ENCODE data around the gene SRP54.
"Not testable (repeated sequence)": the region's sequence is repeated elsewhere in the genome, so short reads cannot be mapped to it uniquely, and the experiment has no call there.

Gene SRP54

DNA sequence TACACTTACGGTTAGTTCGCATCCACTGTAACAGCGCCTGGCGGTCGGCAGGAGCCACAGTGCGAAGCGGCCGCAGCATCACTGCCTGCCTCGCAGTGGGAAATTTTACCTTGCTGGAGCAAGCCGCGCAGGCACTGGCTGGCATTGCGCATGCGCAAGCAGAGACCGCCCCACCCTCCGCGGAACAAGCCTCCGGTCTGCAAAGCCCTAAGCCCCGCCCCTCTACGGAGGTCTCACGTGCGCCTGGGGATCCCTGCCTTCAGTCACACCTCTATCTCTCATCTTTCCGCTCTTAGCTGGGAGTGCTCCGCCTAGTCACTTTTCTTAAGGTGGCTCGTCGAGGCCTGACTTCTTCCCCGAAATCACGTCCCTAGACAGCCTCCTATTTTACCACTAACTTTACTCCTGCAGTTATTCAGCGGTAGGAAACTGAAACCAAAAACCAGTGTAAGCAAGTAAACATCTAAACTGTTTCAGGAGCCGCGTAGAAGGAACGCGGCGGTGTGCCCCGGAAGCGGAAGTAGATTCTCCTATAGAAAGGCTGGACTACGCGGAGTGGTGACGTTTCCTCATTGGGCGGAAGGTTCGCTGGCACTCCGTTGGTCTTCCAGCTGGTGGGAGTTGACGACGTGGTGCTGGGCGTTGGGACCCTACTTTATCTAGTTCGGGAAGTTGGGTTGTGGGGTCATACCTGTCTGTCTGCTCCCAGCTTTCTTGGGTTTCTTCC lies at the start of gene SRP54:
Gene SRP54, plus strand, starts transcription at position 572 of the 727 bp plus-strand sequence. CDS start 13,718 bp downstream, outside the sequence.
- peak; percentile 98 for DNase-seq (ENCODE audit: low read depth)

DNA sequence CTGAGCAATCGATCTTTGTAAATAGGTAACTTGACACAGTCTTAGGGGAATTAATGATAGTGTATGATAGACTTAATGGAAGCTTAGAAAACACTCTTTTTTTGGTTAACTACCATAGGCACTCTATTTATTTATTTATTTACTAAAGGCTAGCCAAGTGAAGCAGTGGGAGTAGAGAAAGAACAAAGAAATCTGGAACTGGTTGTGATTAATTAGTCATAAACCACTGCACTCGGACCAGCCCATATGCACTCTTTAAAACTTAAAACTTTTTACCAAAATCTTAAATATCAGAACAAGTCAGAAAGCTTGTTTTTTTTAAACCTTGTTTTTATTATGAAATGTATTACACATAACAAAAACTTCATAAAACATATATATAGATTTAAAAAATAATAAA lies 49.5 kb upstream of the SRP54 start:
- DNase-seq (ENCODE audit: low read depth), result no peak

DNA sequence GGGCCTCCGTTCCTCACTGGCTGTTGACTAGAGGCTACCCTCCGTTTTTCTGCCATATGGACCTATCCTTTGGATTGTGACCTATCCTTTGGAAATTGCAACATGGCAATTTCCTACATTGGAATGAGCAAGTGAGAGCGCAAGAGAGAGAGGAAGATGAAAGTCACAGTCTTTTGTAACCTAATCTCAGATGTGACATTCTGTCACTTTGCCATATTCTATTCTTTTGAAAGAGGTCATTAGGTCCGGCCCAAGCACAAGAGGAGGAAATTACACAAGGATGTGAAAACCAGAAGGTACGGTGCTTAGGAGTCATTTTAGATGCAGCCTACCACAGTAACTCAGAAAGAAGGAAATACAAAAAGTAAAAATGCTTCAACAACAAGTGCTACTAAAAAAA lies 47.3 kb upstream of the SRP54 start:
- no peak for DNase-seq (ENCODE audit: low read depth)

DNA sequence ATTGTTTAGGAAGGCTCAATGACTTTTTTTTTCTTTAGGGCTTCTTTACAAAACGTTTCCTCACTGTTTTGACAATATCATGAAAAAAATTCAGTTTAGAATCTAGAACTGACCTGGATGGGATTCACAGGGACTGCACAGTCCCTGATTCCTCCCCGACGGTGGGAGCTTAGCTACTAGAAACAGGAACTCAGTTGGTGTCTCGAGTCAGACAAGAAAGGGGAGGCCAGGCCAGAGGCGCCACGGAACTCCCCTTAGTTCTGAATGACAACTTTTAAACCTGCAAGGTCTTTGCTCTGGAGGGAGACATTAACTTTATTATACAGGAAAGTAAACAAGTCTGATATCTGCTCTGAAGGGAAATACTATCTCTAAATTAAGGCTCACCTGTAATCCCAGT lies 45.4 kb upstream of the SRP54 start:
- no peak for DNase-seq (ENCODE audit: low read depth)

DNA sequence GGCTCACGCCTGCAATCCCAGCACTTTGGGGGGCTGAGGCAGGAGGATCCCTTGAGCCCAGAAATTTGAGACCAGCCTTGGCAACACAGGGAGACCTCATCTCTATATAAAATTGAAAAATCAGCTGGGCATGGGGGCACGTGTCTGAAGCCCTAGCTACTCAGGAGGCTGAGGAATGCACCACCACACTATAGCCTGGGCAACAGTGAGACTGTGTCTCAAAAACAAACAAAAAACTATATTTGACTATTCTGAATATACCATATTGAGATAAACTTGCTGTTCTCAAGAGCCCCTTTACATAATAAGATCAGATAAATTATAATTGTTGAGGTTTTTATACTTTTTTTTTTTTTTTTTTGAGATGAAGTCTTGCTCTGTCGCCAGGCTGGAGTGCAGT lies 44.9 kb upstream of the SRP54 start:
- DNase-seq (ENCODE audit: low read depth), result no peak

DNA sequence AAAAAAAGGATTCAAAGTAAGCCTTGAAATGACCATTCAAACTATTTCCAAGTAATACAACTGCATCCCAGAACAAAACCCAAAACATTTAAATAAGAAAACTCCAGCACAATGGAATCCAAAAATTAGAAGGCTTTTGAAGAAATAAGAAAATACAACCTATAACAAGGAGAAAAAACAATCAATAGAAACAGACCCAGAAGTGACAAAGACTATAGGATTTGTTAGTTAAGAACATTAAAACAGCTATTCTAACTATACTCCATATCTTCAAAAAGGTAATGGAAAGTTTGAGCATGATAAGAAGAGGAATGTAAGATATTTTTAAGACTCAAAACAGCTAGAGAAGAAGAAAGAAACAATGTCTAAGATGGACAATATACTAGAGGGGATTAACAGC lies 39.3 kb upstream of the SRP54 start:
- DNase-seq (ENCODE audit: low read depth), result no peak

DNA sequence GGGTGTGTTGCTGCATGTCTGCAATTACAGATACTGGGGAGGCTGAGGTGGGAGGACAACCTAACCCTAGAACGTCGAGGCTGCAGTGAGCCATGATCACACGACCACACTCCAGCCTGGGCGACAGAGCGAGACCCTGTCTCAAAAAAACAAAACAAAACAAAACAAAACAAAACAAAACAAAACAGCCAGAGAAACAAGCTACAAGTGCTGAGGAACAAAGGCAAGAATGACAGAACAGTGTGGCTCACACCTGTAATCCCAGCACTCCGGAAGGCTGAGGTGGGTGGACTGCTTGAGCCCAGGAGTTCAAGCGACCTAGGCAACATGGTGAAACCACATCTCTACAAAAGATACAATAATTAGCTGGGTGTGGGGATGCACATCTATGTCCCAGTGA lies 38.0 kb upstream of the SRP54 start:
- no peak for DNase-seq (ENCODE audit: low read depth)

DNA sequence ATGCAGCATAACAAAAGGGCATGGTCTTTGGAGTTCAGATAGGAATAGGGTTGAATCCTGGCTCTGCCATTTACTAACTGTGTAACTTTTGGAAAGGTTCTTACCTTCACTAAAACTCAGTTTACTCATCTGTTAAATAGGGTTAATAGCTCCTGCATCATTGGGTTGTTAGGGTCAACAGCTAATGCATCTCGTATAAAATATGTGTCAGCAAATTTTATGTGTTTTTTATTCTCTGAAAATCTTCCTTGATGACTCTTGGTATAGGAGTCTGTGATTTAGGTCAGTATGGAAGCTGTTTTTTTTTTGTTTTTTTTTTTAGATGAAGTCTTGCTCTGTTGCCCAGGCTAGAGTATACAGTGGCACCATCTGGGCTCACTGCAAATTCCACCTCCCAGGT lies 36.1 kb upstream of the SRP54 start:
- DNase-seq (ENCODE audit: low read depth), result no peak

DNA sequence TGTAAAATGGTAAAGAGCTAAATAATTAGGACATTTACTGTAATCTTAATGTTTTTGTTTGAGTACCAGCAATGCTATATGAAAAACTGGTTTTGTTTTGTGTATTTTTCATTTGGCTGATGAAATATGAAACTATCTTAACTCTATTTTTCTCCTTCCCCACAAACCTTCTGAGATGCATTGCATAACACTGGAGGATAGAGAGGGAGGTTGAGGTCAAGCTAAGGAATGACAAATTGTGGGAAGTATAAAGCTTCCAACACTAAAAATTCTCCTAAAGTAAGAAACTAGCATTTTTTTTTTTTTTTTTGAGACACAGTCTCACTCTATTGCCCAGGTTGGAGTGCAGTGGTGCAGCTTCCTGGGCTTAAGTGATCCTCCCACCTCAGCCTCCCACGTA lies 31.5 kb upstream of the SRP54 start:
- DNase-seq (ENCODE audit: low read depth), result peak; percentile 51

DNA sequence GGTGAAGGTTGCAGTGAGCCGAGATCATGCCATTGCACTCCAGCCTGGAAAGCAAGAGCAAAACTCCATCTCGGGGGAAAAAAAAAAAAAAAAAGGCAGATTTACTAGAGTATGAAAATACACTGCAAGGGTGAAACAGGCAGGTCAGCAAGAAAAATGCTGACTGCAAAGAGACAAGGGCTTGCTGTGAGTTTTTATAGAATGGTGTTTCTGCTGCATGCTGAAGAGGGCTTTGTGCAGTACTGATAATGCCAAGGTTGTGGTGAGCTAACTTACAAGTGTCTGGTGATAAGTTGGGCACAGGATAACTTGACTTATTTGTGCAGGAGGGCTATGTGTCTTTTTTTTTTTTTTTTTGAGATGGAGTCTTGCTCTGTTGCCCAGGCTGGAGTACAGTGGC lies 25.9 kb upstream of the SRP54 start:
- DNase-seq (ENCODE audit: low read depth), result no peak

DNA sequence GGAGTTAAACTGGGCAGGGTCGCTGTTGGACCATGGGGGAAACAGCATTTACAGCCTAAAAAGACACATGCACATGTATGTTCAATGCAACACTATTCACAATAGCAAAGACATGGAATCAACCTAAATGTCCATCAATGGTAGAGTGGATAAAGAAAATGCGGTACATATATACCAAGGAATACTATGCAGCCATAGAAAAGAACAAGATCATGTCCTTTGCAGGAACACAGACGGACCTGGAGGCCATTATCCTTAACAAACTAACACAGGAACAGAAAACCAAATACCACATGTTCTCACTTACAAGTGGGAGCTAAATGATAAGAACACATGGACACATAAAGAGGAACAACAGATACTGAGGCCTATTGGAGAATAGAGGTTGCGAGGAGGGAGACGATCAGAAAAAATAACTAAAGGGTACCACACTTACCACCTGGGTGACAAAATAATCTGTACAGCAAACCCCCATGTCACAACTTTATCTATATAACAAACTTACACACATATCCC lies 25.0 kb upstream of the SRP54 start:
- DNase-seq (ENCODE audit: low read depth), result no peak

DNA sequence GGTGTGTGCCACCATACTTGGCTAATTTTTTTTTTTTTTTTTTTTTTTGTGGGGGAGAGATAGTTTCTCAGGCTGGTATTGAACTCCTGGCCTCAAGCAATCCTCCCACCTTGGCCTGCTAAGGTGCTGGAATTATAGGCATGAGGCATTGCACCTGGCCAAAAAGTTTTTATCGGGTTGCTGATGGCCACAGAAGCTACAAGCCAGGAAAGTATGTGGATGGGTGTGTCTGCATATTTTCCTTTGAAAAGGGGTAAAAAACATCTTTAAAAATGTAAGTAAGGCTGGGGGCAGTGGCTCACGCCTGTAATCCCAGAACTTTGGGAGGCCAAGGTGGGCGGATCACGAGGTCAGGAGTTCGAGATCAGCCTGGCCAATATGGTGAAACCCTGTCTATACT lies 20.7 kb upstream of the SRP54 start:
- DNase-seq (ENCODE audit: low read depth), result not testable (repeated sequence)

DNA sequence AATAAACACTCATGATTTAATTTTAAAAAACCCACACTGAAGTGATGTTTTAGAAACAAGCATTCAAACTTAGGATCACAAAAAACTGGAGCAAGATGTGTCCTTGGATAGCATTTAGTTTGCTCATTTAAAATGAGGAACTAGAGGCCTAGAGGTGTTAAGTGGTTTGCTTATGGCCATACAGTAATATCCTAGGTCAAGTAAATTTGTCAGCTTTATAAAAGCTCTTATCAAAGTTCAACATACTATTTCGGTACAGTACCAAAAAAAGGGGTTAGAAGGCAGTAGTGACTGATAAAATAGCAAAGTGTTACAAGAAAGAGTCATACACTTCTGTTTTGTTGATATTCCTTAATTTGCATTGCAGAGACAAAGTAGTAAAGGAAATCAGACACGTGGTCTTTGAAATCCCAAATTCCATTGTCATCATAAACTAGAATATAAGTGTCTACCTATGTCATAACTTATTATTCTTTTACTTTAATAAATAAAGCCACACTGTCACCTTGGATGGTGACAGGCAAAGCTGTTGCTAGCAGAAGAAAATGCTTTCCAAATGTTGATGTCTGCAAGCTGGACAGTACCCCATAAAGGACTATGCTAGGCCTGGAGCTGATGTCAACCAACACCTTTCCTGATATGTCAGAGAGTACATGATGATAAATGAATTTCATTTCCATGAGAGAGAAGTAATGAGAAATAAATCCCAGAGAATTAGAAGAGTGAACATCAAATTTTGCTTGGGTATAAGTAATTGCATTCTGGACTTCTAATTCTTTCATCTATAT lies 17.6 kb upstream of the SRP54 start:
- DNase-seq (ENCODE audit: low read depth), result no peak

DNA sequence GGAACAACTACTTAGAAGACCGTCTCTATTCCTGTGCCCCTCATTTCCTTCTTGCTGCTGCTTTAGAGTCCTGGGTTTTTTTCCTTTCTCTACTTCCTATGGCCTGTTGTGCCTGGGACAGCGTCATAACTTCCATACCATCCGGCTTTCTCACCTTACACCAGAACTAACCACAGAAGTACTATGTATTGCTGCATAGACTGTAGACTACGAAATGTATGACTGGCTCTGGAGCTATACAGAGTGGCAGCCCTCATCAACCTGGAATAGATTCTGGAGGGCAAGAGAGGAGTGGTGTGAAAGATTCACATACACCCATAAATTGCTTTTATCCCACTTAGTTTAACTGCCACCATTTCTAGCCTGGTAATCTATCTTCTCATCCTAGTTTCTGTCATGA lies 16.9 kb upstream of the SRP54 start:
- DNase-seq (ENCODE audit: low read depth), result no peak

DNA sequence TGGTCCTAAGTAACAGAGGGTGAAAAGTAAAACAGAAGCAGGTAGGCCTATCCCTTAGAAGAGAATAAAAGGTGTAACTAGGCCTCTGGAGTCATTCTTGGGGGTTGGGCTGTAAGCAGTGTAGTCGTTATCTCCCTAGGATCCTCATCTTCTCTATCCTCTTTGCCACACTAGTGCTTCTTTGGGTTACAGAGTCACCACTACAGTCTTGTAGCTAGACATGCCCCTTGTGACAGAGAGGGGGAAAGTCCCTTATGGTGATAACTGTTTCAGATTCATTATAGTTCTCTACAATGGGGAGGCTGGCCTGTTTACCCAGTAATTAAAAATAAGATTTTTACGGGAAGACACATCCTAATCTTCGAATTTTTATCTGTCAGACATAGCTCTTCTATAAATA lies 16.4 kb upstream of the SRP54 start:
- no peak for DNase-seq (ENCODE audit: low read depth)

DNA sequence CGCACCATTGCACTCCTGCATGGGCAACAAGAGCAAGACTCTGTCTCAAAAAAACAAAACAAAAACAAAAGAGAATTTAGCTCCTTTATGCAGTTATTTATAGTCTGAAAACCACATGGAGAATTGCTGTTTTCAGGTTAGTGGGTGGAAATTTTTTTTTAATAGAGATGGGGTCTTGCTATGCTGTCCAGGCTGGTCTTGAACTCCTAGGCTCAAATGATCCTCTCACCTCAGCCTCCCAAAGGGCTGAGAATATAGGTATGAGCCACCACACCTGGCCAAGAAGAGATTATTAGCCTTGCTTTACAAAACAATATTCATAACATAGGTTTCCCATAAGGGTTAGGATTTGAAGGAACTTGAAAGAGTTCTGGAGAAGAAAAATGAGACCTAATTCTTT lies 12.1 kb upstream of the SRP54 start:
- no peak for DNase-seq (ENCODE audit: low read depth)

DNA sequence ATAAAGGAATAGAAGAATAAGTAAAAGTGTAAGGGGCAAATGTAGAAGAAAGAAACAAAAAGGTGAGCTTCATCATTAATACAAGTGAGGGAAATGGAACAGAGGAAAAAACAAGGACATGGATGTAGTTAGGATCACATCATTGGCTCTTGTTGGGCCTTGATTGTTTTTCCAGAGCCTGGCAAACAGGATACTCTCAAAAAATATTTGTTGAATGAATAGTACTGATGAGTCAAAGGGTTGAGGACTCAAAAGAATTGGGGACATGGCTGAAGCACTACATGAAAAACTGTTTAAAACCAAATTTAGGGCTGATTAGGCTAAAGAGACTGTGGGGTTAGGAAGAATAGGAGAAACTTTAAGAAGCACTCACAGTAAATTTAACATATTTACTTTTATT lies 11.4 kb upstream of the SRP54 start:
- DNase-seq (ENCODE audit: low read depth), result peak; percentile 73

DNA sequence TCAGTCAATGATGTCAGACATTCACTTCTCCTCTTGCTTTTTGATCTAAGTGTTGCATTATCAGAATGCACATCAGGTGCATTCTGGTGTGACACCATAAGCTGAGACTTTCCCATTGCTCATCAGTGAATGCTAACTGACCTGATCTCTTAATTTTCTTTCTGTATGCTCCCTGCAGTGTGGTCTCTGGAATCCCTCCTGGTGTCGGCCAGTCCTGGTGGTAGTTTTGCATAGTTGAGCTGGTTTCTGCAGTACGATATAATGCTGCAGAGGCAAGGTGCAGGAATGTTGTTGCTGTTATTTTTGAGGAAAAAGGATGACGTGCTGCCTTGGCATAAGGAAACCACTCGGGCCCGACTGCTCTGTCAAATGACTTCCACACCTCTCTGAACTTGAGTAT lies 11.0 kb upstream of the SRP54 start:
- DNase-seq (ENCODE audit: low read depth), result peak; percentile 38

DNA sequence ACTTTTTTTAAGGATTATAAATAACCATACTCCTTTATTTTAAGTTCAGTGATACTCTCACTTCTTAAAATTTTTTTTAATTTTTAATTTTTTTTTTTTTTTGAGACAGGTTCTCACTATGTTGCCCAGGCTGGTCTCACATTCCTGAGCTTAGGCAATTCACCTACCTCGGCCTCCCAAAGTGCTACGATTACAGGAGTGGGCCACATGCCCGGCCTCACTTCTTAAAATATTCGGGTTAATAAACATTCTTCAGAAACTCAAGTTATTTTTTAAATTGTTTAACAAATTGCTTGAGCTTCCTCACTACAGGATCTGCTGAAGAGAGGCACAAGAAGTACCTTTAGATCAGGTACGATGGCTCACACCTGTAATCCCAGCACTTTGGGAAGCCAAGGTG lies 4.3 kb upstream of the SRP54 start:
- no peak for DNase-seq (ENCODE audit: low read depth)

DNA sequence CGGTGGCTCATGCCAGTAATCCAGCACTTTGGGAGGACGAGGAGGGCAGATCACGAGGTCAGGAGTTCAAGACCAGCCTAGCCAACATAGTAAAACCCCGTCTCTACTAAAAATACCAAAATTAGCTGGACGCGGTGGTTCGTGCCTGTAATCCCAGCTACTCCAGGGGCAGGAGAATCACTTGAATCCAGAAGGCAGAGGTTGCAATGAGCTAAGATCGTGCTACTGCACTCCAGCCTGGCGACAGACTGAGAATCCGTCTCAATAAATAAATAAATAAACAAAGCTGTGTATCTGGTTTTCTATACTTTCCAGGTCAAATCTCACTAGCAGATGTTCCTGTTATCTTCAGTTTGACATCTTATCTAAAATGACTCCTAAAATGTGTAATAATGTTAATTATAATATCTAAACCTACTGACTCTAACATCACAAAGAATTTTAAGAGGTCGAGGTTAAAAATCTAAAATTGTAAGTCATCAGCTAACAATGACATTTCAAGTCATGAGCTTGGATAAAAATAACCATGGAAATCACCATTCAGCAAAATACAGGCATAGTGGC lies 2.4 kb upstream of the SRP54 start:
- no peak for DNase-seq (ENCODE audit: low read depth)

DNA sequence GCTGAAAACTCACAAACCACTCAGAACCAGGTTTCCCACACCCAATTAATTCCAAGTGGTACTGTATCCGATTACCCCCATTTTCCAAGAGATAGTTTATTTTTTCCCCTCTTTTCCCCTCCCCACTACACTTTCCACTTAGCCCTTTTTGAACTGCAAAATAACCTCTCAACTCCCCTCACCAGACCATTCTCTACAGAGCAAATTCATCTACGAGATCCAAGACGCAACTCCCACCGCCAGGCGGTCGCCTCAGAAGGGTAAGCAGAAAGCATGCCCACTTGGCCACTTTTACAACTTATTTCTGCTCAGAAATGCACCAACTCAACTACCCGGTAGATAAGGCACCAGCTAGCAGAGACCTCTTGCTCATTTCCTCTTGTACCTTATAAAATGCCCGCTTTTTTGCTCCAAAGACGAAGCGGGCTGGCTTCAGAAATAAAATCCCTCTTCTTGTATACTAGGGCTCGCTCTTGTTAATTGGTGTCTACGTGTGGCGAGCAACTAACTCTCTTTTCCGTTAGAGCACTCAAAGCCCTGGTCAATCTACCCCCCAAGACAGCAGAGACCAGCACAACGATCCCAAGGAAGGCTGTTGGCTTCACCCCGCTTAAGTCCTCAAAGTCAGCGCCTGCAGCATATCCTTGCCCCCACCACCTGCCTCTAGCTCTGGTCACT lies 910 bp upstream of the SRP54 start:
- no peak for DNase-seq (ENCODE audit: low read depth)

DNA sequence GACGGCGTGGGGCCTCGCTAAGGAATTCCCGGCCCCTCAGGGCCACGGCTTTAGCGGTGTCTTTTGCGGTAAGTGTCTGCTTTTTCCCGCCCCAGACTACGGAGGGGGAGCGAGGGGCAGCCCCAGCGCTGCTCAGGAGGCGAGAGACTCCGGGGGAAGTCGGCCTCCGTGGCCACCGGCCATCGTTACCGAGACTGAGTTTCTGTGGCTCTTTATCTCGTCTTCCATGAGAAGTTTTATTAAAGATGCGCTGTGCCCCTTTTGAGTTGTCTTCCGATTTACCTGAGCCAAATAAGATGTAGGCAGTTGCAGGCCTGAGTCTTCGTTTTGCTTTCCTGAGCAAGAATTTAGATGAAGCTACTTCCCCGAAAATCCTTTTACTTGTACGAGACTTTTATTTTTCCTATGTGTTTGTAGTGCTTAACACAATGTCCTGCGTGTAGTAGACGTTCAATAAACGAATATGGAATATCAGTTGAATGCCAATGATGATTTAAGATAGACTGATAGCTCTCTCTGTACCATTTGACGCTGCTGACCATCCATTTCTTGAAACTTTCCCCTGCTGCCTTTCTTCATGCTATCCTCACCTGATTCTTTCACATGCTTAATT lies 462 bp downstream of the SRP54 start:
- DNase-seq (ENCODE audit: low read depth), result no peak

Measured in EH (cell line).